Testis (tissue), 3 donors: ENCODE measurements around the gene DPYD. TPM values are rescaled to one million over a fixed set of nuclear protein-coding genes. Genes with fewer than 3 reads are reported as not detected.

Experiments
- DNase-seq: peaks from one replicate; pipeline ENCODE4 v3.0.0-alpha.2; 2019
- H3K27ac ChIP-seq, 2 donors: fragments of 200-600 bp; sonication (generic); one replicate each; pipeline ENCODE4 v1.5.1; 2019
- H3K27me3 ChIP-seq: fragments of 200-600 bp; sonication (generic); one replicate; pipeline ENCODE4 v1.5.1; 2019
- H3K36me3 ChIP-seq: fragments of 200-600 bp; sonication (generic); one replicate; pipeline ENCODE4 v1.5.1; 2017; ENCODE audit warnings: low read depth; ENCODE audit errors: missing control alignments
- H3K4me1 ChIP-seq: fragments of 200-600 bp; sonication (generic); one replicate; pipeline ENCODE4 v1.5.1; 2019
- H3K4me3 ChIP-seq, 2 donors: fragments of 200-600 bp; sonication (generic); one replicate each; pipeline ENCODE4 v1.5.1; 2017 to 2019
- H3K9me3 ChIP-seq: fragments of 200-600 bp; sonication (generic); one replicate; pipeline ENCODE4 v1.5.1; 2017
- CTCF ChIP-seq, 3 experiments: fragments of 450-650 bp in 2 of 3; fragments of 200-600 bp in 1 of 3; sonication (generic) in 1 of 3; IDR thresholded peaks; one replicate each; pipeline ENCODE4 v1.5.1; 2016 to 2019; ENCODE audit warnings: antibody characterized with exemption in 3 of 3, mild to moderate bottlenecking in 2 of 3, moderate library complexity in 1 of 3
- POLR2A ChIP-seq: fragments of 450-650 bp; IDR thresholded peaks from one replicate; pipeline ENCODE4 v1.6.1; 2017; ENCODE audit warnings: antibody characterized with exemption, mild to moderate bottlenecking, moderate library complexity
- WGBS, 2 donors: methylation state at CpG; one replicate each; pipeline ENCODE4 v1.1.5; 2018; 5-methylcytosine and 5-hydroxymethylcytosine counted together
- intact Hi-C: fragments of 100-400 bp; cut with DNase I; formaldehyde crosslinking; loops from one replicate; pipeline ENCODE4 v1.15.1; 2023; ENCODE audit warnings: low total_unique reads
- polyA plus RNA-seq: library from polyadenylated mRNA; stranded (reverse); fragments of 350-450 nt; fragmentation: Illumina TruSeq; extraction: RNeasy Lipid Tissue Mini Kit (QIAGEN cat#74804); gene quantifications from one replicate; pipeline ENCODE4 v1.2.3, GENCODE V29; 2014; ENCODE audit warnings: low read depth, low replicate concordance; ENCODE audit not compliant: insufficient read depth
- total RNA-seq, 2 donors: library from RNA; depleted of rRNA; stranded (reverse); fragments of >200 nt; gene quantifications; one replicate each; pipeline ENCODE4 v1.2.3, GENCODE V29; 2016

The DPYD gene
- total and polyA plus RNA-seq, 3 donors from 2014 or later = 6.7 to 14.7 (median 11.5) TPM

- intact Hi-C loops = no loop called here
- TF ChIP-seq POLR2A (no peak), CTCF (IDR thresholded peaks at IDR 0.05) (no peak)
- no peaks in the 10 kb centered on the region for H3K4me1 ChIP-seq
- H3K27ac ChIP-seq = no peak overlapping the region
- no peak for DNase-seq
- WGBS, 2 donors = 95 to 96% methylated on average over 1 of the region's 1 CpG
- no peaks in the 10 kb centered on the region for H3K36me3 ChIP-seq
- no peak overlapping the region for H3K4me3 ChIP-seq
- H3K9me3 ChIP-seq = no peaks in the 10 kb centered on the region
- no peaks in the 10 kb centered on the region for H3K27me3 ChIP-seq
Measured at GRCh38 chr1:97281962-97282361, 638.9 kb downstream of the DPYD start.

GRCh38 chr1:97277891-97278654 is 642.8 kb downstream of the DPYD start:
- TF ChIP-seq CTCF (IDR thresholded peaks at IDR 0.05) = no peak
- no peak for DNase-seq
- Histone ChIP-seq H3K36me3 (no peaks in the 10 kb centered on the region), H3K27ac (no peak overlapping the region), H3K9me3 (no peaks in the 10 kb centered on the region), H3K4me1 (no peaks in the 10 kb centered on the region), H3K4me3 (no peak overlapping the region), H3K27me3 (no peaks in the 10 kb centered on the region)
- 63 to 65% methylated on average over 2 of the region's 2 CpGs for WGBS, 2 donors
- intact Hi-C loops = no loop called here

GRCh38 chr1:97271916-97272788 is 648.7 kb downstream of the DPYD start:
- Histone ChIP-seq H3K4me3 (no peak overlapping the region), H3K4me1 (no peaks in the 10 kb centered on the region), H3K27ac (no peak overlapping the region), H3K27me3 (no peaks in the 10 kb centered on the region), H3K9me3 (no peaks in the 10 kb centered on the region), H3K36me3 (no peaks in the 10 kb centered on the region)
- intact Hi-C loops = no loop called here
- TF ChIP-seq POLR2A (no peak), CTCF (IDR thresholded peaks at IDR 0.05) (no peak)
- WGBS, 2 donors = 49 to 50% methylated on average over 6 of the region's 6 CpGs
- no peak for DNase-seq

GRCh38 chr1:97270508-97271307 is 650.1 kb downstream of the DPYD start:
- WGBS, 2 donors = 45 to 65% methylated on average over 3 of the region's 3 CpGs
- H3K4me3 ChIP-seq = no peak overlapping the region
- intact Hi-C loops = no loop called here
- peak; percentile 17 for DNase-seq
- H3K27ac ChIP-seq = no peak overlapping the region
- no peaks in the 10 kb centered on the region for H3K4me1 ChIP-seq
- H3K27me3 ChIP-seq = no peaks in the 10 kb centered on the region
- TF ChIP-seq CTCF (IDR thresholded peaks at IDR 0.05) (no peak), POLR2A (no peak)
- no peaks in the 10 kb centered on the region for H3K9me3 ChIP-seq
- H3K36me3 ChIP-seq = no peaks in the 10 kb centered on the region
